Stimulated activated CD8-positive, alpha-beta memory T cell treated with anti-CD3 and anti-CD28 coated beads, Interleukin-2, amount 100 ng/mL, for 48 hours (primary cell): Measurements from ENCODE around the gene LTBP1.

Experiments used
- DNase-seq, 2 donors: peaks; one replicate each; pipeline ENCODE4 v3.0.0-alpha.2; 2020; ENCODE audit warnings: low read depth in 2 of 2

LTBP1 gene

DNA sequence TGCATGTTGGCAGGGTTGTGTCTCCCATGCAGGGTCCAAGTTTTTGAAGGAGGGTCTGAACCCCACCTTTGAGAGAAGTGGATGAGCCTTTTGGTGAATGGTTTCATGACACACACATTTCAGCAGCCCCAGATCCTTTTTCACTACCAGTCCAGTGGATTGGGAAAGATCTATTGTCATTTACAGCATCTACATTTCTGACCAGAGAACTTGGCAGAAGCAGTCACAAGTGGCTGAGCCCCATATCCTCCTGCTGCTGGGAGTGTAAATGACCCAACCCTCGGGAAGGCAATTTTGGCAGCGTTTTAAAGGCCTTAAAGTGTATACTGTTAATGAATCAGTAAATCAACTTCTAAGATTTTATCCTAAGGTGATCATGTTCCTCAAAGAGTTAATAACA lies 355.6 kb downstream of the LTBP1 start:
- no peak for DNase-seq

DNA sequence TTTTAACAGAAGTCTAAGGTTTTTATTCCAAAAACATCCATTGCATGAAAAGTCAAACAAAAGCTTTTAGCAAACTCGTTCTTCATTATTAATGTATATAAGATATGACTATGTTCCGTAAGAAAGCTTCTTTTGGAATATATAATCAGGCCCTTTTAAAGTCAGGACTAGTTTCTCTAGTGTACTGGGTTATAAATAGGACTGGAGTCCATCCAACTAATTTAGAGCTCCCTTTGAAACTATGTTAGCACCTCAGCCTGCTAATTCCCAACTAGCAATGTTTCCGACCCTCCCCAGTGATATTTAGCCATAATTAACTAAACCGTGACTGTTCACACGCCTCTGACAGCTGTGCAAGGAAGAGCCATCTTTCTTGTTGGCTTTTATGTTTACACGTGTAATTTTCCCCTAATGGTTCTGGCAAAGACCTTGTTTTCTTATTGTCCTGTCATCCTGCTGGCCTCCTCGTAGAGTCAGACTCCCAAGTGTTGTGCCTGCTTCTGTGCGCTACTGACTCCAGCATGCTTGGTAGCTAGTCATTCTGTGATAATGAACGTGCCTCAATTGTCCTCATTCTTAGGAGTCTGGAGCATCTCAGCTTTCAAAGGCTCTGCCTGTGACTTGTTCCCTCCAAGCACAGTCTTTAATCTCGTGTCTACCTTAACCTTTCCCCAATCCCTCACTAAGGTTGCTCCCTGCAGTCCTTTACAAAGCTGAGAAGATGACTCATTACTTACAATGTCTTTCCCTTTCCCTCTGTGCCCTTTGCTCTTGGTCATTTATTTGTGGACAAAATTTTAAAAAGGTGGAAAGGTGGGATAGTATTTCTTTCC lies 357.5 kb downstream of the LTBP1 start:
- no peak for DNase-seq

DNA sequence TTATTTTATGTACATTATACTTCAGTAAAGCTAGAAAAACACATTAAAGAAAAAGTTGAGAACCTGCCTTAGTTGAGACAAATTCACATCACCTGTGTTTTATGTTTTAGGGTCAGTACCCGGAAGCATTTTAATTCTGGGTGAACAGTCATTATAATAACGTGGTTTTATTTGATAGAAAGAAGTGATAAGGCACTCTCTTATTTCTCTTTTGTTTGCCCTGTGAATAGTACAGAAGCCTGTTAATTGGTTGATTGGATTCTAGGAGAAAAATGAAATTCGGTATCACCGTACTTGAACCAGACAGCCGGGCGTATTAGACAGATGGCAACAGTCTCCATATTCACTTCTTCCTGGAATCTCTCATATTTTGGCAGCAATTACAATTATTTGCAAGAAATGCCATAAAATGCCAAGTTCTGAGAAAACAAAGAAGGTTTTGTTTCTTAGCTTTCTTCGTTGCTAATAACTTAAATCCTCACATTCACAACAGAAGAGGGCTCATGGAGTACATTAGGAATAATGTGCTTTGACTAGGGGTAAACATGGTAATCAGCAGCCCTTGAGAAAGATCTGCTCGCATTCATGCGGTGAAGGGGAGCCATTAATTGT lies 361.0 kb downstream of the LTBP1 start:
- no peak for DNase-seq

DNA sequence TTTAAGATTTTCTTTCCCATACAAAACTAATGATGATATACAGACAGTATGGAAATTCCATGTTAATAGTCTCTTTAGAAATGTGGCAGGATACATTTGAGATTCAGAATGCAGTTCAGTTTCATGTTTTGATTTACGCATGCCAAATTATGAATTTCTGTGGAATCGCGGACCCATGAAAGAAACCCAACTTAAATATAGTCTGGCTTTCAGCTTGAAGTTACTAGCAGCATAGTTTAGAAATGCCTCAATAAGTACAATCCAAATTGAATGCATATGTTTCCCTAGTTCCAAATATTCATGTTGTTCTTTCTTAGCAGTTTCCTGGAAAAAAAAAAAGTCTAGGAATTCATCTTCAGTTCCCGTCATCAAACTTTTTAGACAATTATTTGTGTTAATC lies 365.6 kb downstream of the LTBP1 start:
- no peak for DNase-seq

DNA sequence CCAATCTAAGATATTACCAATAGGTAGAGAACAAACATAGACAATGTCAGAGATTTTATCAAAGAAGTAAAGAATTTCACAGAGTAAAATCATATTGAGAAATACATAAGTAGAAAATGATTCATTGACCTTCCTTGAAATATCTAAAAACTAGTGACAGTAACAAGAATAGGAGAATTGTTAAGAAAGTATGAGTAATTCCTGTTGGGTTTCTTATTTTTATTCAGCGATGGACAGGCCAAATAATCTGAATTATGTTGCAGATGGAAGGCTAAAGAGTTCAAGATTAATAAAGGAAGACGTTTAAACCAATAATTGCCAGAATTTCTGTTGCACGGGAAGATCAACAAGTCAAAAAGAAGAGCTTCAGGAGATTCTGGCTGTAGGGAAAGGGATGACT lies 366.3 kb downstream of the LTBP1 start:
- no peak for DNase-seq

DNA sequence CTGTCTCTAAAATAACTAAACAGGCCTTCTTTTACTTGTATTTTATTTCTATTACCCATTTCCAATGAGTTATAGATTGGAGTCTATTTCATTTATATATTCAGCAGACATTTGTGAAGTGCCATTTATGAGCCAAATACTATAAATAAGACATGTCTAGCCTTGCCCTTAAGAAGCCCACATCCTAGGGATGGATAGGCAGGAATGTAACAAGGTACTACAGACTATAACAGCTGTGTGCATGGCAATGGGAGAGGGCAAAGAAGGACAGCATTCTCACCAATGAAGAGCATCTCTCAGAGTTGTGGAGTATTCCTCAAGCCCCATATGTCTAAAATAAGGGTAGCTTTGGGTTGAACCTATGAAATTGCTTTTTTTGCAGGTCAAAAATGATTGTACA lies 367.8 kb downstream of the LTBP1 start:
- no peak for DNase-seq

DNA sequence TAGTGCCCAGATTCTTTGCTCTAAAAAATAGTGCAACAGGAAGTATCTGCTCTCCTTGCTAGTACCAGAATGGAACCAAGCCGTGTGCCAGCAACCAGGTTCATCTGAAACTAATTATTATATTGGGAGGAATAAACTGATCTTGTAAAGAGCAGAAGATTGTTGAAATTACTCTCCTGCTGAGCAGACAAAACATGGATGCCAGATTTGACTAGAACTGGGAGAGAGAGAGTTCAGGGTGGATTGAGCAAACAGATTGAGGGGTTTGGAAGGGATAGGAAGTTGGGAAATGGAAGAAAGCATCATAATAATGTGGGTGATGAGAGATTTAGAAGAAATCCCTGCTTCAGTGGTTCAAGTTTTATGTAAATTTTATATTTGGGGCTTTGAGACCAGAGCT lies 369.6 kb downstream of the LTBP1 start:
- DNase-seq: no peak

DNA sequence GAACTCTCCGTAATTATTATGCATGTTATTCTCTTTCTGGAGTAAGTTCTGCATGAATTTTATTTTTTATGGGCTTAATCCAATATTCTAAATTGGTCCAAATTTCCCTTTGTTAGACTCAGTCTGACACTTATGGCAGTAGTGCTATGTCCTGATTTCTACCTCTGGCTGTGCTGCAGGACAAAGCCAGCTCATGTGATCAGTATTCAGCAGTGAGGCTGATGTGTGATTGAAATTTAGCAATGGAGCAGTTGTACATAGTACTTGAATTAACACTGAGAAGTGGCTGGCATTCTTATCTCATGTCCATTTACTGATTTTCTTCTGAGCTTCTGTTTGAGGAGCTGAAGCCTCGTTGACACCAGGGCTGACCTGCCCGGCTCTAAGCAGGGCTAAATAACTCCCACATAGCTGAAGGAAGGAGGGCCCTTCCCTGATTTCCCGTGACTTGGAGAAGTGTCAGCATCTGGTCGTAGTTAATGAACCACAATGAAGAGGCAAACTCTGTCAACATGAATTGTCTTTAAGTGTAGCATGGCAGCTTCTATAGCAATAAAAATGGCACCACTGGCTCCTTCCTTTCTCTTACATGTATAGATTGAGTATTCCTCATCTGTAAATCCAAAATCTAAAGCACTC lies 370.7 kb downstream of the LTBP1 start:
- DNase-seq: no peak

DNA sequence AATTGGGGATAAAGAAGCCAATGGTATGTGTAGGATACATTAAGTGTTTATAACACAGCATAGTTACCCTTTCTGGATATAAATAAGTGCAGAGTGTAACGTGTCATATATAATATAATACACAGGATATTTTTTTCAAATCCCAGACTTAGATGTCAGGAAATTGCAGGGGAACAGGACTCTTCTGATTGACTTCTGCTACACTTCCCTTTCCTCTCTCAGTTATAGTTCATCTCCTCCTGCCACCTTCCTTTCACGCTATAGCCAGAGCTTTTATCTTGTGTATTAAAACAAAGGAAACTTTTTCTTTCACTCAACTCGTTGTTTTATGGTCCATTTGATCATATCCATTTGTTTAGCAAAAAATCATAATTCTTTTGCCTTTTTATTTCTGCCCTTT lies 371.7 kb downstream of the LTBP1 start:
- DNase-seq: no peak

DNA sequence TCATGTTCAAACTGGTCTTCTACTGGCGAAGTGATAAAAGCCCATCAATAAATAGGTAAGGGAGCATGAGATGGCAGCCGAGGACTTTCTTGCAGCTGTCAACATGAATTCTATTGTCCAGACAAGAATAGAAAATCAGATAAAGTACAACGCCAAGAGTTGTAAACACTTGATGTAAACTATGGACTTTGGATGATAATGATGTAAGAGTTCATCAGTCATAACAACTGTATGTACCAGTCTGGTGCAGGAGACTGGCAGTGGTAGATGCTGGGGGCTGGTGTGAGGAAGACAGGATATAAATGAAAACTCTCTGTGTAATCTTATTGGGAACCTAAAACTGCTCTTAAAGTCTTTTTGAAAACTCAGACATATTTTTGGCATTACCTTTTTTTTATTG lies 373.8 kb downstream of the LTBP1 start:
- no peak for DNase-seq

DNA sequence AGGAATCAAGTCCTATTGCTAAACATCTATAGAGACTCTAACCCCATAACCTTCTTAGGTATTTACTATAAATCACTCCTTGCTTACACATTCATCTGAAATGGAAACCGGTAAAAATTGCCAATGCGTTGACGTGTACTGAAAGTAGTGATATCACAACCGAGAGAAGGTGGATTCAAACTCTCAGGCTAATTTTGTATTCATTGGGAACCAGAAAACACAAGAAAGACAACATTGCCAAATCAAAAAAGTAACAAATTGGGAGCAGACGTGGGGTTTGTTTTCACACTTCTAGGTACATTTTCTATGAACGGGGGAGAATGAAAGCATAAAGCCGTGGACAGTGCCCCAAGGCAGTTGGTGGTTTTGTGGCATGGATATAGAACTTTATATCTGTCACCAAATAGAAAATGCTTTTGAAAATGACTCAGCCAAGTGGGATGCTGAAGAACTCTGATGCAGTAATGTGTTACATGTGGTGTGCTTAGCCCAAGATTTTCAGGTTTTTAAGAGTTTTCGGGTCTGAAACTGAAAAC lies 374.6 kb downstream of the LTBP1 start:
- peak in 1 of 2 donors; percentile 14 for DNase-seq

DNA sequence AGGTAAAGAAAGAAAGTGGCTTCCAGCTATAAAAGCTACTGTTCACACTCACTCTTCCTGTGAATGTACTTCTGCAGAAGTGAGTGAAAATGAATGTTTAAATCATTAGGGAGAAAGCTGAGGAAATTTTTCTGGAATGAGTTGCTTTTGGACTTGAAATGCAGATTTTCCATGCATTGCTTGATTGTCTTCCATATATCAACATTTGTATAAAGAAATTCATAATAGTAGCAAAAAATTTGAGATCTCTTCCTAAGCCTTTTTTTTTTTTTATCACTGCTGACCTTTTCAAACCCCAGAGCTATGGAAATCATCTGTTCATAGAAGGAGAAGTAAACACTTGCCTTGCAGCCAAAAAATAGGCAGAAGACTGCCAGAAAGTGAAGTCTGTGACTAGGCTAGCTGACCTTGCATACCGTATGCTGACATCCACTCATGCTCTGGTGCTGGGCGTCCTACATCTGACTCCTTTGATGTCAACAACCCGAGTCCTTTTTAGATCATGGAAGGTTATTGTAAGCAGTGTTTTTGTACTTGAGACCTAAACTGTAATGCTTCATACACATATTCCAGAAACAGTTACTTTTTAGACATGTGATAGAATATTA lies 375.2 kb downstream of the LTBP1 start:
- no peak for DNase-seq

DNA sequence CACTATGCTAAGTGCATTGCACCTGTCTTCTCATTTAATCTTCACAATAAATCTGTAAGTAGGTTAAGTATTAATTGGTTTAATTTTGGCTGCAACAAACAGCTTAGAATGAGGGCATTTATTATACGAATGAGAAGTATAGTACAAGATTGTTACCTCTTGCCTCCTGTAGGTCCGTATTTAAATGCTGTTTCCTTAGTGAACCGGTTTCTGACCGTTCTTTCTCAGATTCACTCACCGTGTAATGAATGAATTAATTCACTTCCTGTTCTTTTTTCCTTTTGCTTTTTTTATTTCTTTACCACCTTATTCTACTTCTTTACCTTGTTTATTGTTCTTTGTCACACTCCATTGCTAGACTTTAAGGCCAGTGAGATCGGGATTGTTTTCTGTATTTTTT lies 375.9 kb downstream of the LTBP1 start:
- DNase-seq: no peak

DNA sequence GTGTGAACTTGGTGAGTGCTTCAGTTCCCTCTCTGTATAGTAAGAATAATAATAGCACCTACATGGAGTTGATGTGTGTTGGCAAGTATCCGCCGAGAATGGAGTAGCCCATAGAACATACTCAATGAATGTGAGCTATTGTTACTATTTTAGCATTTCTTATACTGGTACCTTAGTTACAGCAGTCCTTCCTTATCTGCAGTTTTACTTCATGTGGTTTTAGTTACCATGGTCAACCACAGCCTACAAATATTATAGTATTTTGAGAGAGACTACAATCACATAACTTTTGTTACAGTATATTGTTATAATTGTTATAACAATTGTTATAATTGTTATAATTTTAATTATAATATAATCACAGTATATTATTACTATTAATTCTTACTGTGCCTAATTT lies 377.2 kb downstream of the LTBP1 start:
- DNase-seq: no peak

DNA sequence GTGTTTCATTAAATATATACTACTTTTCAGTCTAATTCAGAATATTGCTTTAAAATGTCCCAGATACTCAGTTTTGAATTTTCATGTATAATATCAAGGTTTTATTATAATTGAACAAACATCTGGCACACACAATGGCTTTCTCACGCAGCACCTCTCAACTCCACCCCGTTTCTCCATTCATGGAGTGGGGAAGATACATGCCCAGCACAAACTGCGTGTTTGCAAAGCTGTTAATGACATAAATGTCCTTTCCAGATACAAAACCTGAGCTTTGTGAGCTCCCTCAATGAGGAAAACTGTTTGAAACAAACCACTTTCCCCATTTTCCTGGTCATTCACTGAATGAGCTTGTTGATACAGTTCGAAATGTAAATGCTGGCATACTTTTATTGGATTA lies 379.3 kb downstream of the LTBP1 start:
- no peak for DNase-seq

DNA sequence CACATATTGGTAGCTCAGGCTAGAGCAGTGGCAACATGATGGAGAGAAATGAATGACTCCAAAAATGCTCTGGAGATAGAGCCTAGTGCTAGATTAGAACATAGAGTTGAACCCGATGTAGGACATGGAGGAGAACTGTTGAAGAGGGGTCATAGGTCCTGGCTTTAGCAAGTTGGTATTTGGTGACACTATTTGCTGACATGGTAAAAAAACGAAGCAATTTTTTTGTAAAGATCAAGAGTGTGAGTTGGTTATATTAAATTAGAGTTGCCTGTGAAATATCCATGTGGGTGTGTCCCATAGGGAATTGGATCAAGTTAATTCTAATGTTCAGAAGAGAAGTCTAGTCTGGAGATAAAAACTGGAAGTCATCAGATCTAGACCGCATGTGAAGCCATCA lies 386.7 kb downstream of the LTBP1 start:
- DNase-seq: no peak

DNA sequence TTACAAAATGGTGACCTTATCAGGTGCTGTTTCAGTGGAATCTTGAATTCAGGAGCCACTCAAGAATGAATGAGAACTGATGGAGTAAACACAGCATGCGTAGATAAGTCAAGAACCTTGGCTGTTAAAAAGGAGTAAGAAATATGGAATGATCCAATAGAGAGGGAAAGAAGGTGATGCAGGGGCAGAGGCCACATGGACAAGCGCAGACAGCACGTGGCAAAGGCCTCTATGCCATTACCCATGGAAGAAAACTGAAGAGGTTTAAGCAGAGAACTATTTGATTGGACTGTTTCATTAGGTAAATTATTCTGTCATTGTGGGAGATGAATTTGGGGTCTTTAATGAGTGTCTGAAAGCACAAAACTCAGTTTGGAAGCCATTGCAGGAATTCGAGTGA lies 387.3 kb downstream of the LTBP1 start:
- DNase-seq: no peak

DNA sequence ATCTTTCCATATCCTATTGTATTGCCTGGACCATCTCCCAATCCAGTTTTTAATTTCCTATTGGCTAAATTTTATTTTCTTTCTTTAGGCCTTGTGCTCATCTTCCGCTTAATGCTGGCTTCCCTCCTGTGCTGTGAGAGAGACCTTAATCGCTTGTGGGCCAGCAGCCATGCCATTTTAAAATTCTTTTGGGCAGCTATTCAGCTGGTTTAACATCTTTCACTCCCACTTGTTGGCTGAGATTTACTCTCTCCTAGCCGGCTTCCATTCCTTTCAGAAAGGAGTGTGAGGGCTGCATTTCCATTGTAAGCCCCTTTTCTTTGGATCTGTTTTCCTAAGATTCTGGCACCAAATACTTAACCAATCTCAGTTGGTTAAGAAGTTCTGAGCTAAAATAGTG lies 388.8 kb downstream of the LTBP1 start:
- DNase-seq: no peak

DNA sequence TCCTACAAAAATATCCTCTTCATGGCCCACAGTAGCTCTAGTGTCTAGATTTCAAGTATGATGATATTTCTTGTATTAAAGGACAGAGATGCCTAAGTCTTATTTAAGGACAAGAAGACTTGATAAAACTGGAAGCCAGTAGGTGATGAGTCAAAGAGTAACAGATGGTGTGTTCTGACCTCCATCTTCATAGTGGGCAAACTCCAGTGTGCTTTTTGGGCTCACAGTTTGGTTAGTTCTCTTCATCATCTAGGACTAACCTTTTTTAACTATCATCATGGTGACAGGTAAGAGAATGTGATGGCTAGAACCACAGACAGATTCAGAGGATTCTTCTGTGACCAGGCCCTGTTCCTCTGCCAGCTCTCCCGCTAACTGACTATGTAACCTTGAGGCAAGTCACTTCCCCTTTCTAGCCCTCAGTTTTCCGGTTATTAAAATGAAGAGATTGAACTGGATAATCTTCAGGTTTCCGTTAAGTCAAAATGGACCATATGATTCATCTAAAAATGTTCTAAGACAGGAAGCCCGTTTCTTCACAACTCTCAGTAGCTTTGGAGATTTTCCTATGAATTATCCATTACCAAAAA lies 389.4 kb downstream of the LTBP1 start:
- no peak for DNase-seq

DNA sequence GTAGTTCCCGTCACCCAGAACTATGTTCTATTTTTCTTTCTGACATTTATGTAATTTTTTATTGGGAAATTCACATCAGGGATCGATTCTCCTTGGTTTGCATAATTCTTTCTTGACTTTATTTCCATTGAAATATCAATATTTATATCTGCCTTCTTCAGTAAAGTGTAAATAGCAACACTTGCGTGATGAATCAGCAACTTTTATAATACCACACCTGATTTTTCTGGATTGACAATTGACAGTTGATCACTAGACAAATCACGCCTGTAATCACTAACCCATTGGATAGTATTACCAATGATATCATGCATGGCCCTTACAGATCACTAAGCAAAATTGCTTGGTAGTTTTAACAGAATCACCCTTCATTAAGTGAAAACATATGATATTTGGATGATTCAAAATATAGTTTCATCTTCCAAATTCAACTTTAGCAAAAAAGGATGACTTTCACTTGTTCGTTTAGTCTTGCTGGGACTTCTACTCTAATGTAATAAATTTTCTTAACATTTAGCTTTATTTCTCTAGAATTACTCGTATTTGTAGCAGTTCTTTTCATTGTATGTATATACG lies 390.7 kb downstream of the LTBP1 start:
- no peak for DNase-seq

DNA sequence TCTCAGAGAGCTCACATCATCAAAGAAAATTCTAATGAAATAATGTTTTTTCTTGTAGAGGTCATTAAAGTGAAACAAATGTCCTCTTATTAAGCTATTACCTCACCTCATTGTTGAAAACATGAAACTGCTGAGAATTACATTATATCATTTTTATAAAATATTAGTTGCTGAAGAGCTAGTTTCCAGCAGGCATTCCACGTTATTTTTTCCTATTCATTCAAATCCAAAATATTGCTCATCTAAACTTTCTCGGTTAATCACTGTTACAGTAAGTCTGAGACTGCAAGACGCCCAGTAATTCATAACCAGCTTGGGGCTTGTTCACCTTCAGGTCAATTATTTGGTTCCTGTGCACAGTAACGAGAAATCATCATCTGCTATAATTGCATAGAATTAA lies 391.2 kb downstream of the LTBP1 start:
- DNase-seq: no peak

DNA sequence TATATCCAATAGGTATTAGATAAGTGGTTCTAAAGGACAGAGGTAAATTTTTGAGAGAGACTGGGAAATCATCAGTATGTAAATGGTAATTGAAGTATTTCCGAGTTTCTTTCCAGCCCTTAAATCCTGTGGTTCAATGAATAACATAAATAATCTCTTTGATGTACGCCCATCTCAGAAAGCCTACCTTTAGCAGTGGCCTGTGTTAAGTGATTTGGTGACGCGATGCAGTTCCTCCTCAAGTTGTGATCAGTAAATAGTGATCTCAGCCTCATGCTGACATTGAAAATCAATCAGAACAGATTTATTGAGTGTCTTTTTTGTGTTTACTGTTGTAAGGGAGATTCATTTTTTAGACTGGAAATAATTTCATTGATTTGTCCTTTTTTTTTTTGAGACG lies 392.5 kb downstream of the LTBP1 start:
- DNase-seq: no peak
